Spleen (tissue), 7 donors: ENCODE measurements around the gene ITPRID2.

Experiments
- CTCF ChIP-seq, 11 experiments: fragments of 200-600 bp in 7 of 11; fragments of 450-650 bp in 4 of 11; sonication (generic) in 4 of 11; IDR thresholded peaks in 8 of 11; conservative IDR thresholded peaks in 3 of 11; 1 replicate in 7 of 11; 2 replicates in 4 of 11; pipeline versions ENCODE4 v1.4.0 to v1.8.0; 2016 to 2021; ENCODE audit warnings: antibody characterized with exemption in 11 of 11, inconsistent platforms in 4 of 11, mild to moderate bottlenecking in 1 of 11
- POLR2A ChIP-seq, 3 donors: fragments of 450-650 bp; IDR thresholded peaks; one replicate each; pipeline ENCODE4 v1.5.1; 2017; ENCODE audit warnings: antibody characterized with exemption in 3 of 3, mild to moderate bottlenecking in 1 of 3
- POLR2AphosphoS5 ChIP-seq, 3 donors: sonication (generic); formaldehyde crosslinking; IDR thresholded peaks; one replicate each; pipeline ENCODE4 v1.5.1; 2017; ENCODE audit warnings: antibody characterized with exemption in 3 of 3
- donor health status: DM: no; HTN: no; CAD: no; lungs with moderate emphysema.
- donor health status: DM: no; HTN: no; CAD: no.
- donor health status: DM: no; HTN: no; CAD: no.

- no peak for TF ChIP-seq CTCF (IDR thresholded peaks at IDR 0.05 in 8 of 11, conservative IDR thresholded peaks at IDR 0.05 in 3 of 11)
- TF ChIP-seq POLR2AphosphoS5 (IDR thresholded peaks at IDR 0.05) = no peak
- no peak for TF ChIP-seq POLR2A (IDR thresholded peaks at IDR 0.05)
These were observed 18.7 kb downstream of the ITPRID2 start for GRCh38 chr2:181910028-181910831.
